Measurements from ENCODE around the gene XYLB. TPM values are rescaled to one million over a fixed set of nuclear protein-coding genes. Genes with fewer than 3 reads are reported as not detected.

XYLB gene
- total and polyA plus RNA-seq, 2 of the 13 experiments (the other 11 are each of a cell fraction or from before 2014, with no cell fraction given) = 25.9 to 30.0 TPM

GRCh38 chr3:38454884-38455638, 108.5 kb downstream of the XYLB start (continued):
- 0 out of 2 replicates have a peak, but pooled peaks have one; percentile 51 for TF ChIP-seq THAP9 (CRISPR knock-in tag; IDR thresholded peaks at IDR 0.05; ENCODE audit: borderline replicate concordance)
- 0 out of 2 replicates have a peak, but pooled peaks have one; percentile 24 for TF ChIP-seq ZFP36L1 (CRISPR knock-in tag; IDR thresholded peaks at IDR 0.05)
- TF ChIP-seq ZNF605 (CRISPR knock-in tag; IDR thresholded peaks at IDR 0.05) = peak; percentile 72
- 0 out of 2 replicates have a peak, but pooled peaks have one; percentile 40 for TF ChIP-seq ZNF546 (CRISPR knock-in tag; conservative IDR thresholded peaks at IDR 0.05)
- 0 out of 2 replicates have a peak, but pooled peaks have one; percentile 34 for TF ChIP-seq THAP8 (CRISPR knock-in tag; IDR thresholded peaks at IDR 0.05; ENCODE audit: borderline replicate concordance)
- peak; percentile 22; the same call in 1 of the 2 replicates for TF ChIP-seq ZC3H13 (CRISPR knock-in tag; IDR thresholded peaks at IDR 0.05)
- TF ChIP-seq SP5 (CRISPR knock-in tag; IDR thresholded peaks at IDR 0.05; ENCODE audit: borderline replicate concordance, low read depth) = peak; percentile 75
- TF ChIP-seq SOX13 (IDR thresholded peaks at IDR 0.05) = no peak
- 0 out of 4 replicates have a peak, but pooled peaks of 1 of the 2 experiments have one; percentile 29 for TF ChIP-seq SOX13 (CRISPR knock-in tag; conservative IDR thresholded peaks at IDR 0.05 in 1 of 2, IDR thresholded peaks at IDR 0.05 in 1 of 2)
- peak; percentile 84; the same call in 1 of the 2 replicates for TF ChIP-seq ZNF678 (CRISPR knock-in tag; IDR thresholded peaks at IDR 0.05)
- TF ChIP-seq ZIK1 (CRISPR knock-in tag; IDR thresholded peaks at IDR 0.05; ENCODE audit: borderline replicate concordance, low read depth) = no peak
- TF ChIP-seq MYPOP (CRISPR knock-in tag; IDR thresholded peaks at IDR 0.05) = 0 out of 2 replicates have a peak, but pooled peaks have one; percentile 28
- TF ChIP-seq ZNF205 (CRISPR knock-in tag; IDR thresholded peaks at IDR 0.05) = 0 out of 2 replicates have a peak, but pooled peaks have one; percentile 26
- peak; percentile 85; the same call in 1 of the 2 replicates for TF ChIP-seq MXD4 (CRISPR knock-in tag; IDR thresholded peaks at IDR 0.05)
- TF ChIP-seq TFDP2 (CRISPR knock-in tag; IDR thresholded peaks at IDR 0.05) = peak; percentile 75
- TF ChIP-seq KLF6 (CRISPR knock-in tag; IDR thresholded peaks at IDR 0.05) = peak; percentile 66
- peak; percentile 20; the same call in 1 of the 2 replicates for TF ChIP-seq PAXIP1 (CRISPR knock-in tag; conservative IDR thresholded peaks at IDR 0.05)
- peak; percentile 60 for TF ChIP-seq THAP11 (CRISPR knock-in tag; IDR thresholded peaks at IDR 0.05)
- 0 out of 2 replicates have a peak, but pooled peaks have one; percentile 27 for TF ChIP-seq SOX5 (CRISPR knock-in tag; IDR thresholded peaks at IDR 0.05; ENCODE audit: borderline replicate concordance)

Measured in HepG2 (cell line).